Activated naive CD4-positive, alpha-beta T cell treated with anti-CD3 and anti-CD28 coated beads, Interleukin-2, amount 50 U/mL, for 16 hours (primary cell): ENCODE results near the gene GPR78.

Source experiments
- DNase-seq: peaks from one replicate; pipeline ENCODE4 v3.0.0-alpha.2; 2020

GPR78 gene

DNA sequence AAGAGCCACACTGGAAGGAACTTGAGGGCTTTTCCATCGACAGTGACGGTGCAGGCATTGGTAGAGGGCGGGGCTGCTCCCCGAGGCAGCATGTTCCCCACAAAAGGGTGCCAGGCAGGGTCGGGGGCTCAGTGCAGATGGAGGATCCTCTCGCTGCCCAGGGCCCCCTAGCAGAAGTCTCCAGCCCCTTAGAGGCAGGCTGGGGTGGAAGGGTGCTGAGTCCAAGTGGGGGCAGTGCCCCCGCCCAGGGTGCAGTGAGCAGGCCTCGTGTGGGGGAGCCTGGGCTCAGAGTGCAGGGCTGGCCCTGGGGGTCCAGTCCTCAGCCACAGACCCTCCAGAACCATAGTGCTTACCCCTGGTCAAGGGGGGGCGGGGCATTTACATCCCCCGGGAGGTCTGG, 21.4 kb downstream of the GPR78 start:
- DNase-seq = no peak

- no peak for DNase-seq
Observed at GRCh38 chr4:8602686-8603430, 22.7 kb downstream of the GPR78 start.

DNA sequence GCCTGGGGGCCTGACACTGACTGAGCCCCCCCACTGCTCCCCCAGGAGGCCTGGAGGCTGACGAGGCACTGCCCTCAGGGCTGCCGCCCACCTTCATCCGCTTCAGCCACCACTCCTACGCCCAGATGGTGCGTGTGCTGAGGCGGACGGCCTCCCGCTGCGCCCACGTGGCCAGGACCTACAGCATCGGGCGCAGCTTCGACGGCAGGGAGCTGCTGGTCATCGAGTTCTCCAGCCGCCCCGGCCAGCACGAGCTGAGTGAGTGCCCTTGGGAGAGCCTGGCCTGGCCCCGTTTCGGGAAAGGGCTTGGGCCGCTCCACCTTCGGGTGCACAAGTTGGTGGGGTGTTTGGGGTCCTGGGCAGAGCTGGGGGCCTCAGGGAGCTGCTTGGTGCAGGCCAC, 23.7 kb downstream of the GPR78 start:
- DNase-seq = no peak

GRCh38 chr4:8605289-8605688, 25.1 kb downstream of the GPR78 start:
- no peak for DNase-seq

DNA sequence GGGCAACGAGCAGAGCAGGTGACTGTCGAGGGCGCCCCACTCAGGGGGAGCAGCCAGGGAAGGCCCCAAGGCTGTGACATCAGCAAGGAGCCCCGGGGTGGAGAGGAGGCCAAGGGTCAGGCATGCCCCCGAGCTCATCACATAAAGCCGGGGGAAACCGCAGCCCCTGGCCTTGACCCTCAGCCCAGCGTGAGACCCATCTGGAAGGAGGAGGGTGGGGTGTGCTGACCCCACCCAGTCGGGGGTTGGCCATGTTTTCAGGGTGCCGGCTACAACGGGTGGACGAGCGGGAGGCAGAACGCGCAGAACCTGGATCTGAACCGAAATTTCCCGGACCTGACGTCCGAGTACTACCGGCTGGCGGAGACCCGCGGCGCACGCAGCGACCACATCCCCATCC, 26.3 kb downstream of the GPR78 start:
- DNase-seq = no peak

- no peak for DNase-seq
Observed at GRCh38 chr4:8606966-8607365, 26.8 kb downstream of the GPR78 start.

DNA sequence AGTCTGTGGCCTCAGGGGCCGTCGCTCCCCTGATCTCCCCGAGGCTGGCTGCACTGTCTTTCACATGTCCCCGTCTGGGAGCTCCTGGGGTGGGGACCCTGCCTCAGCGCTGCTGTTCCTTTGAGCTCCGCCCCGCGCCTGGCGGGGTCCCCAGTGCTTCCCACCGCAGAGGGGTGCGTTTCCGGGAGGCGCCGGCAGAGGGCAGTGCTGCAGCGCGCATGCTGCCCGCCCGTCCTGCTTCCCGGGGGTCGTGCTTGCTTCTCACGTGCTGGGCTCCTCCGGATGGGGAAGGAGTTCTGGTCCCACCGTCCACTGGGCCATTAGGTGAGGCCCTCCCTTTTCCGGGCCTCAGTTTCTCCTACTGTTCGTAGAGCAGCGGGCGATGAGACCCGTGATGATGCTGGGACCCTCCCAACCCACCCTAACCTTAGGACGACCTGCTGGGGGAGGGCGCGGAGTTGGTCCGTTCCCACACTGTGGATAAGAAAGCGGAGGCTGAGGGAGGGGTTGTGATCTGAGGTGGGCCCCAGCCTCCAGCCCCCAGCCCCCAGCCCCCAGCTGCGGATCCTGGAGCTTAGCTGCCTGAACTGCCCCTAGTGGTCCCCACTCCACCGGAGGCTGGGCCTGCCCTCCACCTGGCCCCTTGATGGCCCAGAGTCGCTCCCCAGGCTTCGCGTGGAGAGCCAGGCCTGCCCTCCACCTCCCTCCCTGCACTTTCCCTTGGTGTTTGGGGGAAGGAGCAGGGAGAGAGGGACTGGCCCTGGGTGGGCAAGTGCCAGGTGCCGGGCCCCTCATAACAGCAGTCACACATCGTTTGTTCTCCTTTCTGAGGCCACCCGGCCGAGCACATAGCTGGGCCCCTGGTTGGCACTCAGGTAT, 27.6 kb downstream of the GPR78 start:
- DNase-seq = peak; percentile 43

DNA sequence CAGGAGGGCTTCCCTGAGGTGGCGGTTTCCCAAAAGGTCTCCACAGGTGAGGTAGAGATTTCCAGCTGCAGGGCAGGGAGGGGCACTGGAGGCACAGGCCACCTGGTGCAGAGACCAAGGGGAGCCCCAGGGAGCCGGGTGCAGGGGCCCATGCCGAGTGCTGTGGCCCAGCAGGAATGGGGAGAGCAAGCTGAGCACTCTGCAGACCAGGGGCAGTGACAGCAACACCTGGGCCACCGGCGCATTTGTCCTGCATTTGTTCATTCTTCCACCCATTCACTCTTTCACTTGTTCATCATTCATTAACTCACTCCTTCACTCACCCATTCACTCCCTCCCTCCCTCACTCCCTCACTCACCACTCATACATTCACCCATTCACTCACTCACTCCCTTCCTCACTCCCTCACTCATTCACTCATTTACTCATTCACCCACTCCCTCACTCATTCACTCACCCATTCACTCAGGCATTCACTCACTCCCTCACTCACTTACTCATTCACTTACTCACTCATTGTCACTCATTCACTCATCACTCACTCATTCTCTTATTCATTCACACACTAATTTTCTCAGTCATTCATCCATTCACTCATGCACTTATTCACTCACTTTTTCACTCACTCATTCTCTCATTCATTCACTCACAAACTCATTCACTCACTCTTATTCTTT, 28.7 kb downstream of the GPR78 start:
- DNase-seq = no peak

DNA sequence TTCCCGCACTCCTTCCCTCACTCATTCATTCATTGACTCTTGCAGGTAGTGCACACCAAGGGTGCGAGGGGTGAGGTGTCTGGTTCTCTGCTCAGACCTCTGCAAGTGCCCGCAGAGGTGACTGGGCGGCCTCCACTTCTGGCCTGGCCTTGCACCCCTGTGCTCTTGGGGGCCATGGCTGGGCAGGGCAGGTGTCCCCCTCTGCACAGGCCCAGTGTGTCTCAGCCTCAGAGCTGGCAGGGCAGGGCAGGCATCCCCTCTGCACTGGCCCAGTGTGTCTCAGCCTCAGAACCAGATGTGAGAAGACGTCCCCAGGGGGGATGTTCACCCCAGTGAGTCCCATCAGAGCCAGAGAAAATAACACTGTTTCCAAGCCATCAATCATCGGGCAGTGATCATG, 29.2 kb downstream of the GPR78 start:
- no peak for DNase-seq

- DNase-seq = no peak
Observed at GRCh38 chr4:8609824-8610350, 29.7 kb downstream of the GPR78 start.

DNA sequence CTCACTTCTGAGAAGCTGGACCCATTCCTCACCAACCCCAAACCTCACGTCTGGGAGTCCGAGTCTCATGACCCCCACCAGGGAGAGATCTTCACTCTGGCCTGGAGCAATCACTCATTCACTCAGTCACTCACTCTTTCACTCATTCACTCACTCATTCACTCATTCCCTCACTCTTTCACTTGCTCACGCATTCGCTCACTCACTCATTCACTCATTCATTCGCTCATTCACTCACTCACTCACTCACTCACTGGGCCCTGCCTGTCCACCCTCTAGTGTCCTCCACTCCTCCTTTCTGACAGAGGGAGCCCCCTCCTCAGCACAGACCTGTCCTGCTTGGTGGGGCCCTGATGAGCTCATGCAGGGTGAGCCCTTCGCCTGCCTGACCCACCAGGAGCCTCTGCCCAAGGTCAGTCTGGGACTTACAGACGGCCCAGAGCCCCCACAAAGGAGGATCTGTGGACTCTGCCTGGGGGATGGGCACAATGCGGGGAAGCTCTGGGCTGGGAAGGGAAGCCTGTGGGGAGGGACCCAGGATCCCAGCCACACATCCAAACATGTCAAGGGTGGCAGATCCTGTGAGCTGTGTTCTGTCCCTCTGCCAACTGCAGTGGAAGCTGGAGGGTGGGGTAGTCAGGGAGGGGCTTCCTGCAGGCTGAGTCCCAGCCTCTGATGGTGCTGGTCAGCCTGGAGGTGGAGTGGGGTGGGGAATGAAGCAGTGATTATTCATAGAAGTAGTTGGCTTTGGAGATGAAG, 30.8 kb downstream of the GPR78 start:
- no peak for DNase-seq

DNA sequence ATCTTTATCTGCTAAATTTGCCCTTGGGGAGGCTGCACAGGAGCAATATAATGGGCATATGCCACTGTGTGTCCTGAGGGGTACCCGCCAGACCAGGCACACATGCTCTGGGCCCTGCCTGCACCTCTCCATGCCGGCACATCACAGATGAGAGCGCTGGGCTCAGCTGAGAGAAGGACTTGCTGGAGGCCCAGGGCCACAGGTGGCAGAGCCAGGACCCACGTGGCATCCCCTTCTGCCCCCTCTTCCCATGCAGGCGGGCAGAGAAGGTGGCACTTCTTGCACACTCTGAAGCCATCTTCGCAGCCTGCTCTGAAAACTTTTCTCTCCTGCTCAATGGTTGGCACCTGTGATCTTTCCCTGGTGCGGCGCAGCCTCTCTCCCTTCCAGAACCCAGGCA, 32.5 kb downstream of the GPR78 start:
- no peak for DNase-seq

GRCh38 chr4:8613421-8614364, 33.5 kb downstream of the GPR78 start:
- DNase-seq = no peak

GRCh38 chr4:8614365-8615193, 34.4 kb downstream of the GPR78 start:
- no peak for DNase-seq

DNA sequence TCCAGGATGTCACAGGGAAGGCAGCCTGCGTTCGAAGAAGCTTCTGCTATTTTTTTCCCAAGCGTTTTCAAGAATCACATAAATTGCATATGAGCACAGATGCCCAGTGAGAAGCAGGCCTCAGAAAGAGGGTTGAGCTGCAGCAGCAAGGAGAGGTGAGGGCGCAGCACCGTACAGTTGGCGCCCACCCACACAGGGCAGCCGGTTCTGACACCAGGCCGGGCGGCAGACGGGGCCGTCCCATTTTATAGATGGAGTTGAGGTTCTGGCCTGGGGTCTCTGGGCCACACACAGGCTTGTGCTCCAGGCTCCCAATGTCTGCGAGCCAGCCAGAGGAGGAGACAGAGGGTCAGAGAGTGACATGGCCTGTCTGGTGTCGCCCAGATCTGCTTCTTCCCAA, 35.2 kb downstream of the GPR78 start:
- no peak for DNase-seq

DNA sequence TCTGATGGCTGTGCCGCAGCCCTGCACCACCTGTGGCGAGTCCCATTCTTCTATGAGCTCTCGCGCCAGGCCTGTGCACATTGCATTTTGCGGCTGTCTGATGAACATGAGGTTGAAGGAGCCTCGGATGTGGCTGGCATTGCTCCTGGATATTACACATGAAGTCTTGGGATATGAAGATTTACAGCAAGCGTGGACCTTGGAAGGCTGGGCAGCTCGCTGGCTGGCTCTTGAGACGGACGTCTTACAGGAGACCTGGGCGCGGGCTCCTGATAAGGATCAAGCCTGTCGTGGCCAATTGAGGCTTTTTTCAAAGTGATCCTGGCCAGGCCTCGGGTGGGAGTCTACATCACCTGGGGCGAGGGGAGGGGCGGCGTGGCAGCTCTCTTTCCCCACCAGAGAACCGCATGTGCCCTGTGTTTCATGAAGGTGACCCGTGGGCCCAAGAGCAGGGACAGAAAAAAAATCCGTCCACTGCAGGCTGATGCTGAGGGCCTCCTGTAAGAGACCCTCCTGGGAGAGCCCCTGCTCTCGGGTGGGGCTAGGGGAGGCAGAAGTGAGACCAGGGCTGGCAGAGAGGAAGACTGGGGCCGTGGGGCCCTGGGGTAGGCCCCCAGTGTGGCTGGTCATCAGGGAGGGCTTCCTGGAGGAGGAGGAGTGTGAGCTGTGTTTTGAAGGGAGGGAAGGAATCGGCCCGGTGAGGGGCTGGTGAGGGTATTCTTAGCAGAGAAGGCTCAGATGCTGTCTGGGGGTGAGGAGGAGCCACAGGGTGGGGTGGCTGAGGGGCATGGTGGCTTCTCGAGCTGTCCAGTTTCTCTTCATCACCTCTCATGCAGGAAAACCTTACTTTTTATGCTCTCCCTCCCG, 36.0 kb downstream of the GPR78 start:
- no peak for DNase-seq

DNA sequence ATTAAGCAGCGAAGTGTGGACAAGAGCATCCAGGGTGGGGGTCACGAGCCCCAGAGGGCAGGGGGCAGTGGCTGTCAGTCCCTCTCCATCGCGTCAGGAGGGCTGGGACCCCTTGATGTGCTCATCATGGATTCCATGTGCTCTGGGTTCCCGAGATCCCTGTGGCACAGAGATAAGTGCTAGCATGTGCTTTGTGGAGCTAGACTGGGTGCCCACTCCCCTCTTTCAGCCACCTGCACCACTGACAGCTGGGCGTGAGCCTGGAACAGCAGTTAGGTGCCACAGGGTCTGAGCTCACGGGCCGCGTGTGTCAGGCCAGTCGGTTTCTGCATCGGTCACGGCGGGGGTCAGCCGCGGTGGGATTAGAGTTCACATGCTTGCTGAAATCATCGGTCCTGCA, 36.6 kb downstream of the GPR78 start:
- no peak for DNase-seq

GRCh38 chr4:8617486-8618040, 37.4 kb downstream of the GPR78 start:
- DNase-seq = no peak

GRCh38 chr4:8618421-8618820, 38.2 kb downstream of the GPR78 start:
- DNase-seq = no peak
